Vagina (tissue), 2 donors: Measurements from ENCODE around the gene NXF2. TPM values are rescaled to one million over a fixed set of nuclear protein-coding genes. Genes with fewer than 3 reads are reported as not detected.

Experiments used
- DNase-seq, 2 donors: peaks; one replicate each; pipeline ENCODE4 v3.0.0-alpha.2; 2017; ENCODE audit errors: extremely low spot score in 2 of 2
- H3K27ac ChIP-seq: fragments of 200-600 bp; sonication (generic); one replicate; pipeline ENCODE4 v1.5.1; 2019
- H3K27me3 ChIP-seq: fragments of 200-600 bp; sonication (generic); one replicate; pipeline ENCODE4 v1.5.1; 2019
- H3K36me3 ChIP-seq, 2 donors: fragments of 200-600 bp; sonication (generic); one replicate each; pipeline ENCODE4 v1.5.1; 2017 to 2019
- H3K4me1 ChIP-seq: fragments of 200-600 bp; sonication (generic); one replicate; pipeline ENCODE4 v1.5.1; 2019
- H3K4me3 ChIP-seq, 2 donors: fragments of 200-600 bp; sonication (generic); 1 replicate in 1 of 2; 2 replicates in 1 of 2; pipeline ENCODE4 v1.5.1; 2016 to 2019
- H3K9me3 ChIP-seq: fragments of 200-600 bp; sonication (generic); one replicate; pipeline ENCODE4 v1.5.1; 2019
- POLR2A ChIP-seq, 2 donors: fragments of 450-650 bp; IDR thresholded peaks; one replicate each; pipeline ENCODE4 v1.6.1; 2017; ENCODE audit warnings: antibody characterized with exemption in 2 of 2, mild to moderate bottlenecking in 2 of 2, moderate library complexity in 2 of 2
- POLR2AphosphoS5 ChIP-seq, 2 donors: sonication (generic); formaldehyde crosslinking; IDR thresholded peaks; one replicate each; pipeline ENCODE4 v1.9.0; 2017; ENCODE audit warnings: antibody characterized with exemption in 2 of 2, mild to moderate bottlenecking in 2 of 2, low read depth in 1 of 2; ENCODE audit not compliant: insufficient read depth in 1 of 2
- intact Hi-C: fragments of 100-400 bp; cut with DNase I; formaldehyde crosslinking; loops from one replicate; pipeline ENCODE4 v1.15.1; 2023
- total RNA-seq: library from RNA; depleted of rRNA; stranded (reverse); fragments of >200 nt; gene quantifications from one replicate; pipeline ENCODE4 v1.2.3, GENCODE V29; 2016
- TF ChIP-seq, protein P1 (sequence below), 3 experiments: fragments of 450-650 bp in 2 of 3; fragments of 200-600 bp in 1 of 3; sonication (generic) in 1 of 3; IDR thresholded peaks; one replicate each; pipeline ENCODE4 v1.5.1; 2017 to 2019; ENCODE audit warnings: antibody characterized with exemption in 3 of 3, mild to moderate bottlenecking in 2 of 3, moderate library complexity in 2 of 3

Gene NXF2
- total RNA-seq, 1 donor from 2014 or later = not detected

DNA sequence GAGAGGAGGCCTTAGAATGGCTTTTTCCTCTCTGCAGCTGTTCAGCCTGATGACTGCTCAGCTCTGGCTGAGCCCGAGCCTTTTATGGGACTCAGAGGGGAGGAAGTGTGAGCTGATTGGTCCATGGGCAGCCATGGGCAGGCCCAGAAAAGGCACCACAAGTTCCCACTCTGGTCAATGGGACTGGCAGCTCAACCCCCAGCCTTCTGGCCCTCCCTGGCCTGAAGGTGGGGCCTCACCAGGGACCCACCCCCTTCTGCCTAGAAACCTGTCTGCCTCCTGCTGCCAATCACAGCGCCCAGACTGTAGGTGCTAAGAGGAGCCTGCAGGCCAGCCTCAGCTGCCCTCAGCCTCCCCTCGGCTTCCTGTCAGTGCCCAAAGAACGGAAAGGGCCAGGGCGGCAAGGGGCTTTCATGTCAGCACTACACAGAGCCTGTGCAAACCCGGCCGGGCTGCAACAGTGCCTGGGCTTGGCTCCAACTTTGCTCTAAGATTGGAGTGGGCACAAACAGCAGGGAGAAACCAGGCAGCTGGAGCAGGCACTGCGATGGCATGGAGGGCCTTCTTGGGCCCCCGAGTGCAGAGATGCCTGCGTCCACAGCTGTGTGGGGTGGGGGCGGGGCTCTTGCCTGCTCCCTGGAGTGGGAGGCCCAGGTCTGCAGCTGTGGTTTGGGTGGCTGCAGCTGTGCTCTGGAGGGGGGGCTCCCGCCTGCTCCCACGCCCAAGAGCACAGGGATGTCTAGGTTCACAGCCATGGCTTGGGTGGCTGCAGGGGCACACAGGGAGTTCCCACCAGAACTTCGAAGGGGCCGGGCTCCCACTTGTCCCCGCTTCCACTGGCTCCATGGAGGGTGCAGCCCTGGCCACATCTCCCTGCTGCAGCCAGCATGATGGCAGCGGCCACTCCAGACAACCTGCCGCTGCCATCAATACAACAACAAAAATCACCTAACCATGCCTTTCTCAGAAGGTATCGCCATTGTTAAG lies 92.6 kb downstream of the NXF2 start:
- TF ChIP-seq POLR2AphosphoS5 (IDR thresholded peaks at IDR 0.05; ENCODE audit: insufficient read depth in 1 of 2, low read depth in 1 of 2) (no peak), POLR2A (IDR thresholded peaks at IDR 0.05) (no peak)
- TF ChIP-seq, protein P1, sequence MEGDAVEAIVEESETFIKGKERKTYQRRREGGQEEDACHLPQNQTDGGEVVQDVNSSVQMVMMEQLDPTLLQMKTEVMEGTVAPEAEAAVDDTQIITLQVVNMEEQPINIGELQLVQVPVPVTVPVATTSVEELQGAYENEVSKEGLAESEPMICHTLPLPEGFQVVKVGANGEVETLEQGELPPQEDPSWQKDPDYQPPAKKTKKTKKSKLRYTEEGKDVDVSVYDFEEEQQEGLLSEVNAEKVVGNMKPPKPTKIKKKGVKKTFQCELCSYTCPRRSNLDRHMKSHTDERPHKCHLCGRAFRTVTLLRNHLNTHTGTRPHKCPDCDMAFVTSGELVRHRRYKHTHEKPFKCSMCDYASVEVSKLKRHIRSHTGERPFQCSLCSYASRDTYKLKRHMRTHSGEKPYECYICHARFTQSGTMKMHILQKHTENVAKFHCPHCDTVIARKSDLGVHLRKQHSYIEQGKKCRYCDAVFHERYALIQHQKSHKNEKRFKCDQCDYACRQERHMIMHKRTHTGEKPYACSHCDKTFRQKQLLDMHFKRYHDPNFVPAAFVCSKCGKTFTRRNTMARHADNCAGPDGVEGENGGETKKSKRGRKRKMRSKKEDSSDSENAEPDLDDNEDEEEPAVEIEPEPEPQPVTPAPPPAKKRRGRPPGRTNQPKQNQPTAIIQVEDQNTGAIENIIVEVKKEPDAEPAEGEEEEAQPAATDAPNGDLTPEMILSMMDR (IDR thresholded peaks at IDR 0.05) = no peak
- H3K4me1 ChIP-seq = no peaks in the 10 kb centered on the region
- H3K27me3 ChIP-seq = no peaks in the 10 kb centered on the region
- peak; percentile 67 to 88 for DNase-seq
- H3K4me3 ChIP-seq = no peak overlapping the region
- no peaks in the 10 kb centered on the region for H3K9me3 ChIP-seq
- intact Hi-C loops = no loop called here
- H3K27ac ChIP-seq = no peak overlapping the region
- no peaks in the 10 kb centered on the region for H3K36me3 ChIP-seq

DNA sequence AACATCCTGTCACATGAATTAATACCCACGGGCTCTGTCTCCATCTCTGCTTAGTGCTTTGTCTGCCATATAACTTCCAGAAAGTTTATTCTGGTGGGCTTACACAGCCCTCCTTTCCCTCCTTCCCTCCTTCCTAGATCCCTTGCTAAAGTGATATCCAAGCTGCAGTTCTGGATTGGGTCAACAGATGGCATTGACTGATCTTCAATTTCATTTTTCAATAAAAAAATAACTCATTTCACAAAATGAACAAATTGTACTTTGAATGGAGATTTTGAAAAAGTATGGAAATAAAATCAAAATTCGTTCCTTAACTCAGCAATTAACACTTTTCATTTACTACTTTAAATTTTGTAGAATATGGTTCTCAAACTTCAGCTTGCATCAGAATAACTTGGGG lies 94.9 kb downstream of the NXF2 start:
- Histone ChIP-seq H3K4me3 (no peak overlapping the region), H3K27ac (no peak overlapping the region), H3K4me1 (no peaks in the 10 kb centered on the region), H3K27me3 (no peaks in the 10 kb centered on the region), H3K36me3 (no peaks in the 10 kb centered on the region), H3K9me3 (no peaks in the 10 kb centered on the region)
- TF ChIP-seq, protein P1 (IDR thresholded peaks at IDR 0.05) = no peak
- TF ChIP-seq POLR2A (IDR thresholded peaks at IDR 0.05) (no peak), POLR2AphosphoS5 (IDR thresholded peaks at IDR 0.05; ENCODE audit: insufficient read depth in 1 of 2, low read depth in 1 of 2) (no peak)
- intact Hi-C loops = no loop called here
- DNase-seq = no peak

DNA sequence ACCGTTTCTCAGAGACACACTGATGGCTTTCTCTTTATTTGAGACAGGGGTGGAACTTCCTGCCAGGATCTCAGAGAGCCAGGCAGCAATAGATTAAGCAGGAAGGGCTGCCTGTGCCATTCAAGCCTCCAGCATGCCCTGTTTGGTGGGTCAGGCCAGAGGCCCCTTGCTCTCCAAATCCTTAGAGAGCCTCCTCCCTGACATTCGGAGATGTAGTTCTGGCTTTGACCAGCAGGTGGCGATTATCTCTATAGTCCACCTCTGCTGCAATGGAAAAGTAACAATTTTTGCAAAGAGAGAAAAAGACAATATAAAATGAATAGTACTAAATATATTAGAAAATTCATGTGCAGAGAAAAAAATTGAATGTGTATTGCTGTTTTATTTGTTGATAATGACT lies 98.9 kb downstream of the NXF2 start:
- H3K9me3 ChIP-seq = no peaks in the 10 kb centered on the region
- no peak overlapping the region for H3K27ac ChIP-seq
- intact Hi-C loops = no loop called here
- H3K4me3 ChIP-seq = no peak overlapping the region
- no peaks in the 10 kb centered on the region for H3K36me3 ChIP-seq
- H3K4me1 ChIP-seq = no peaks in the 10 kb centered on the region
- TF ChIP-seq POLR2A (IDR thresholded peaks at IDR 0.05) (no peak), POLR2AphosphoS5 (IDR thresholded peaks at IDR 0.05; ENCODE audit: insufficient read depth in 1 of 2, low read depth in 1 of 2) (no peak)
- TF ChIP-seq, protein P1 (IDR thresholded peaks at IDR 0.05) = peak; percentile 55 to 71 (median 65)
- H3K27me3 ChIP-seq = no peaks in the 10 kb centered on the region
- DNase-seq = peak in 1 of 2 donors; percentile 49

Other genes with a start within 250 kb of the NXF2 start
- gene TCEAL2, start 121.5 kb upstream of the NXF2 start, total RNA-seq = 14.7 TPM
- 1.7 TPM for gene TCEAL6, start 104.7 kb upstream of the NXF2 start, total RNA-seq
- not detected for gene BEX5, start 91.2 kb upstream of the NXF2 start, total RNA-seq
- not detected for gene TCP11X1, start 31.9 kb upstream of the NXF2 start, total RNA-seq
- not detected for gene NXF2B, start 192.8 kb downstream of the NXF2 start, total RNA-seq
- gene TCP11X2, start 224.6 kb downstream of the NXF2 start, total RNA-seq = not detected